HUES64 (cell line): ENCODE measurements around the gene ACSF2.
"Not testable (repeated sequence)": the region's sequence is repeated elsewhere in the genome, so short reads cannot be mapped to it uniquely, and the experiment has no call there.

Experiments used
- H3K27ac ChIP-seq: 2 replicates; pipeline ENCODE4 v1.7.0; 2013; ENCODE audit warnings: low read depth, low read length, inconsistent platforms
- H3K27me3 ChIP-seq: 2 replicates; pipeline ENCODE4 v1.6.1; 2013; ENCODE audit warnings: mild to moderate bottlenecking, low read length; ENCODE audit not compliant: insufficient read depth
- H3K36me3 ChIP-seq: 2 replicates; pipeline ENCODE4 v1.6.1; 2013; ENCODE audit warnings: mild to moderate bottlenecking, low read length; ENCODE audit not compliant: insufficient read depth
- H3K4me1 ChIP-seq: 2 replicates; pipeline ENCODE4 v1.6.1; 2013; ENCODE audit warnings: mild to moderate bottlenecking, low read length, moderate library complexity; ENCODE audit not compliant: insufficient read depth
- H3K4me3 ChIP-seq: 2 replicates; pipeline ENCODE4 v1.5.1; 2013; ENCODE audit warnings: mild to moderate bottlenecking, low read length, moderate library complexity
- H3K9ac ChIP-seq: 2 replicates; pipeline ENCODE4 v1.6.1; 2013; ENCODE audit warnings: mild to moderate bottlenecking, low read depth, low read length
- H3K9me3 ChIP-seq: 2 replicates; pipeline ENCODE4 v1.6.1; 2013; ENCODE audit warnings: low read depth, low read length; ENCODE audit not compliant: insufficient read depth
- WGBS: fragments of 150-250, 120-280 bp; methylation state at CpG from one replicate; pipeline ENCODE4 v1.1.7; 2013; ENCODE audit warnings: missing lambda C conversion rate; 5-methylcytosine and 5-hydroxymethylcytosine counted together

Gene ACSF2

GRCh38 chr17:50393700-50394099, 32.3 kb upstream of the ACSF2 start:
- WGBS, result 95% methylated on average over 5 of the region's 5 CpGs

GRCh38 chr17:50394711-50395110, 31.3 kb upstream of the ACSF2 start:
- no peak overlapping the region for H3K9ac ChIP-seq
- peaks cover 7% of the 10 kb centered on the region; the same call in 1 of the 2 replicates for H3K4me1 ChIP-seq
- no peak overlapping the region for H3K4me3 ChIP-seq
- 73% methylated on average over 3 of the region's 3 CpGs for WGBS
- H3K27ac ChIP-seq, result no peak overlapping the region
- no peaks in the 10 kb centered on the region for H3K9me3 ChIP-seq
- peaks cover 58% of the 10 kb centered on the region for H3K36me3 ChIP-seq
- H3K27me3 ChIP-seq, result no peaks in the 10 kb centered on the region

More at GRCh38 chr17:50393700-50394099, 32.3 kb upstream of the ACSF2 start:
- Histone ChIP-seq H3K9ac (no peak overlapping the region), H3K27me3 (no peaks in the 10 kb centered on the region), H3K4me1 (peaks cover 7% of the 10 kb centered on the region; the same call in 1 of the 2 replicates), H3K9me3 (no peaks in the 10 kb centered on the region), H3K36me3 (peaks cover 68% of the 10 kb centered on the region), H3K4me3 (no peak overlapping the region), H3K27ac (no peak overlapping the region)

DNA sequence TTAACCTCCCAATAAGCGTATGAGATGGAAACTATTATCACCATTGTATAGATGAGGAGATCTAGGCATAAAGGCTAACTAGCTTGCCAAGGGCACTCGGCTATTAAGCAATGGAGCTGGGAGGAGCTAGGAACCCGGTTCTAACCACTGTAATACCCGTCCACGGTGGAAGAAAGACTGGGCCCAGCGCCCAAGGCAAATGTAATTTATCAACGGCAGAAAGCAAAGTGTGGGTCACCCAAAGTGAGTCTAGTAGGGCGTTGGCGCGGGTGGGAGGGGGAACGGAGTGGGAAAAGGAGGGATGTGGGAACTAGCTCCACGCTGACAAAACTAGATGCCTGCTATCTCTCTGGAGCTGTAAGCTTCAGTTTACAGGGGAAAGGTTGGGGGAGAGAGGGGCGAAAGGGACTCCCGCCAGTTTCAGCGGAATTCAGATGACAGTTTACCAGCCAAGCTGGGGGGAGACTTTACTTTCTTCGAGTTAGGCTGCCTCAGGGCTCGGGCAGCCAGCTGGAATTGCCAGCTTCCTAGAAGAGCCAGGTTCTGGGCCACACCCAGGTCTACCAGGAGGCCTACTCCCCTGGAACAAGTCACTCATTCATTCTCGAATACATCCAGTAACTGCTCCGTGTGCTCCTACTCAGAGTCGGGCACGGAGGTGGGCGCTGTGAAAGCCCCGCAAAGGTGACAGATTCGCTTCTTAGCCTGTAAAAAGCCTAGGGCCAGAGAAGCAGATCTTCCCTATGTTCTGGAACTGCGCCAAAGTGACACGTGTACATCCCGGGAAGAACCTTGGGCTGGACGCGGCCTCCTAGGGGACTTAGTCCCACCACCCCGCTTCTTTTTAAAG, 29.5 kb upstream of the ACSF2 start:
- 11% methylated on average over 30 of the region's 30 CpGs for WGBS
- H3K27ac ChIP-seq, result no peak overlapping the region
- H3K4me1 ChIP-seq, result peaks cover 7% of the 10 kb centered on the region; the same call in 1 of the 2 replicates
- H3K9ac ChIP-seq, result peak overlapping the region; percentile 90
- H3K9me3 ChIP-seq, result no peaks in the 10 kb centered on the region
- peaks cover 40% of the 10 kb centered on the region for H3K36me3 ChIP-seq
- H3K4me3 ChIP-seq, result peak overlapping the region; percentile 99
- no peaks in the 10 kb centered on the region for H3K27me3 ChIP-seq

DNA sequence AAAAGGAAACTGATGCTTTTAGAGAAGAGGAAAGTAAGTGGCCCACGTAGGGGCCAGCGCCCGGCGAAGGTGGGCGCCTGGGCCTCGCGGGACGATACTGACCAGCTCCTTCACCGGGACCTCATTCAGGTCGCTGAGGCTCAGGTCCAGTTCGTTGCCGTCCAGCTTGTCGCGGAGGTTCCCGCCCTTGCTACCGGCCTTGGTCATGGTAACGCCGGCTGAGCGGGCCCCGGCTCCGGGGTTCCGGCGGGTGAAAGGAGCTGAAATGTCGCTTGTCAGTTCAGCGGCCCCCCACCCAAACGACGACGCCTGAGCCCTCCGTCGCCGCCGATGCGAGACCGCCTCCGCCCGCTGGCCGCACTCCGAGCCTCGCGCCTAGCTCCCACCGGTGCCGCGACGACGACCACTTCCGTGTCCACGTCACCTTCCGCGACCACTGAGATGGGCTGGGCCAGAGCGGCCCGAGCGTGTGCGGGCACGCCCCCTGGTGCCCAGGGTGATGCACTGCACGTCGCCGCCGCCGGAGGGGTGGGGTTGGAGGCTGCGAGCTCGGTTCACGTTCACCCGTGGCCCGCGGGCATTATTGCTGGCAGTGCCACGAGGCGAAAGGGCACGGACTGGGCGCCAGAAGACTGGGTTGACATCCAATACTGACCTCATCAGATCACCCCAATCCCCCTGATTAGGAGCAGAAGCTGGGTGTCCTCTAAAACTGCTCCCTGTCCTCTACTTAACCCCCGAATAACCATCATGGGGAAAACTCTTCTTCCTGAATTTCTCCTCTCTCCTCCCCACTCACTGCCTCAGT, 28.7 kb upstream of the ACSF2 start, which contains the start of gene LRRC59:
LRRC59 (minus strand) TSS at position 413 of the 808 bp plus-strand sequence; CDS start at position 207, 206 bp downstream.
- Histone ChIP-seq H3K4me3 (peak within 1 kb of the TSS; percentile 99), H3K27ac (no peak within 1 kb of the TSS), H3K4me1 (peaks cover 7% of the 10 kb centered on the region; the same call in 1 of the 2 replicates), H3K9me3 (no peaks in the 10 kb centered on the region), H3K9ac (peak within 1 kb of the TSS; percentile 90), H3K36me3 (peaks cover 32% of the 10 kb centered on the region), H3K27me3 (no peaks in the 10 kb centered on the region)
- WGBS, result 1% methylated on average over 70 of the region's 70 CpGs

DNA sequence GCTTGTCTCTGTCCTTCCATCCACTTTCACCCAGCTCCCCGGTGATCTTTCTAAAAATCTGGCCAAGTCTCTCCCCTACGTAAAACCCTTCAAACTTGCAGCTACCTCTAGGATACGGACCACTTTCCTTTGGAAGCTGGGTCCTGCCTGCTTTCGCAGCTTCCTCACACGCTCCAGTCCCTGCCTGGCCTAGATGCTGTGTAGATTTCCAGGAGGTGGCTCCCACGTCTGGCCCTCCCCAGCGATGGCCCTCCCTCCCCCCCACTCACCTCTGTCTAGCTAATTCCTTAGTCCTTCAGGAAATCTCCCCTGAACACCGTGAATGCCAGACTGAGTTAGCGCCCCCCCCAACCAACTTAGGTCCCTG, 28.1 kb upstream of the ACSF2 start:
- Histone ChIP-seq H3K9me3 (no peaks in the 10 kb centered on the region), H3K9ac (no peak overlapping the region), H3K36me3 (peaks cover 26% of the 10 kb centered on the region), H3K4me1 (peaks cover 7% of the 10 kb centered on the region; the same call in 1 of the 2 replicates), H3K27me3 (no peaks in the 10 kb centered on the region), H3K27ac (no peak overlapping the region), H3K4me3 (peak overlapping the region; percentile 99)
- 62% methylated on average over 9 of the region's 9 CpGs for WGBS

DNA sequence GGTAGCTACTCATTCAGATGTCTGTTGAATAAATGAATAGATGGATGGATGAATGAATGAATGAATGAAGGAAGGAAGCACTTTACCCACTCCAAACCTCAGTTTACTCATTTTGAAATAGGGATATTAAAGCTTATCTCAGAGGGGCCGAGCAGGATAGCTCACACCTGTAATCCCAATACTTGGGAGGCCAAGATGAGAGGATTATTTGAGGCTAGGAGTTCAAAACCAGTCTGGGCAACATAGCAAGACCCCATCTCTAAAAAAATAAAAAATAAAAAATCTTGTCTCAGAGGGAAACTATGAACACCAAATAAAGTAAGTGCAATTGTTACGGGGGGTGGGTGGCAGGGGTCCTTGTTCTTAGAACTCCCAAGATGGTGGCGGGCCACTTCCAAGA, 27.3 kb upstream of the ACSF2 start:
- not testable (repeated sequence) for H3K27ac ChIP-seq, H3K9ac ChIP-seq, H3K4me3 ChIP-seq, H3K27me3 ChIP-seq, H3K9me3 ChIP-seq, H3K4me1 ChIP-seq
- H3K36me3 ChIP-seq, result peaks cover 18% of the 10 kb centered on the region
- WGBS, result 93% methylated on average over 2 of the region's 3 CpGs

DNA sequence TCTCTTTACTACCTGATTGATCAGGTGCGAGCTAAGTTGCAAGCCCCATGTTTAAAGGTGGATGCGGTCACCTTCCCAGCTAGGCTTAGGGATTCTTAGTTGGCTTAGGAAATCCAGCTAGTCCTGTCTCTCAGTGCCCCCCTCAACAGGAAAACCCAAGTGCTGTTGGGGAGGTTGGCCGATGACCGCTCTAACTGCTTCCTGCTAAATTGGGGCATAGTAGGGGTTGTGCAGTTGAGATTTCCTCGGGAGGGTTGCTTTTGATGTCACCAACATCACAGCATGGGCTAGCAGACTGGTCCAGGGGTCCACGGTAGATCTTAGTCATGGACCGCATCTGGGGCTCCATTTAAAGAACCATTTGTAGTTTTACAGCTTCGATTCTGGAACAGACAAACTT, 26.4 kb upstream of the ACSF2 start:
- H3K27me3 ChIP-seq, H3K9me3 ChIP-seq, H3K27ac ChIP-seq, H3K4me1 ChIP-seq, H3K9ac ChIP-seq, H3K4me3 ChIP-seq, H3K36me3 ChIP-seq: not testable (repeated sequence)
- 89% methylated on average over 8 of the region's 8 CpGs for WGBS

- 86% methylated on average over 4 of the region's 4 CpGs for WGBS
- not testable (repeated sequence) for H3K27ac ChIP-seq, H3K27me3 ChIP-seq, H3K9me3 ChIP-seq, H3K4me1 ChIP-seq, H3K4me3 ChIP-seq, H3K36me3 ChIP-seq, H3K9ac ChIP-seq
Observed at GRCh38 chr17:50405351-50405750, 20.7 kb upstream of the ACSF2 start.

- Histone ChIP-seq H3K9ac (no peak overlapping the region), H3K27me3 (no peaks in the 10 kb centered on the region), H3K9me3 (no peaks in the 10 kb centered on the region), H3K4me3 (no peak overlapping the region), H3K36me3 (no peaks in the 10 kb centered on the region), H3K27ac (no peak overlapping the region), H3K4me1 (no peaks in the 10 kb centered on the region)
- WGBS, result 84% methylated on average over 5 of the region's 5 CpGs
Observed at GRCh38 chr17:50406578-50406977, 19.4 kb upstream of the ACSF2 start.

- Histone ChIP-seq H3K4me3 (no peak overlapping the region), H3K27me3 (no peaks in the 10 kb centered on the region), H3K9ac (no peak overlapping the region), H3K36me3 (no peaks in the 10 kb centered on the region), H3K4me1 (no peaks in the 10 kb centered on the region), H3K27ac (no peak overlapping the region), H3K9me3 (no peaks in the 10 kb centered on the region)
- 95% methylated on average over 4 of the region's 4 CpGs for WGBS
Observed at GRCh38 chr17:50407921-50408320, 18.1 kb upstream of the ACSF2 start.

- no peaks in the 10 kb centered on the region for H3K36me3 ChIP-seq
Observed at GRCh38 chr17:50412188-50412732, 13.8 kb upstream of the ACSF2 start.

More at GRCh38 chr17:50412188-50412732, 13.8 kb upstream of the ACSF2 start:
- Histone ChIP-seq H3K9ac (no peak overlapping the region), H3K9me3 (no peaks in the 10 kb centered on the region), H3K27me3 (no peaks in the 10 kb centered on the region), H3K27ac (no peak overlapping the region), H3K4me3 (no peak overlapping the region), H3K4me1 (no peaks in the 10 kb centered on the region)
- WGBS, result 86% methylated on average over 4 of the region's 4 CpGs
